Activated T-cell treated with anti-CD3 and anti-CD28 coated beads, Interleukin-2, amount 50 U/mL, for 72 hours (primary cell): ENCODE data around the gene MAN1C1. TPM values are rescaled to one million over a fixed set of nuclear protein-coding genes. Genes with fewer than 3 reads are reported as not detected.
A peak's percentile ranks its signal among the peaks of the same experiment; 100 is the strongest.

ENCODE experiments used
- ATAC-seq, 2 donors: fragments of 150-1000 bp; cut with Tn5 transposase; replicated peaks in 1 of 2; 2 replicates each; pipeline ENCODE4 v1.10.0; 2021; ENCODE audit warnings: moderate library complexity in 2 of 2, mild to moderate bottlenecking in 1 of 2
- DNase-seq, 2 donors: peaks; one replicate each; pipeline ENCODE4 v3.0.0; 2021 to 2022; ENCODE audit warnings: mixed read lengths in 1 of 2
- H3K27ac Mint-ChIP-seq: one replicate; pipeline ENCODE4 v1.8.0; 2022; ENCODE audit warnings: mild to moderate bottlenecking, moderate library complexity, mixed read lengths
- H3K27me3 Mint-ChIP-seq: one replicate; pipeline ENCODE4 v1.8.0; 2022; ENCODE audit warnings: low read depth, mixed read lengths
- H3K36me3 Mint-ChIP-seq, 2 donors: one replicate each; pipeline ENCODE4 v1.8.0; 2022; ENCODE audit warnings: mixed read lengths in 2 of 2, mild to moderate bottlenecking in 1 of 2; ENCODE audit not compliant: insufficient read depth in 2 of 2
- H3K4me1 Mint-ChIP-seq: one replicate; pipeline ENCODE4 v1.8.0; 2022; ENCODE audit warnings: low read depth, mixed read lengths
- H3K4me3 Mint-ChIP-seq, 2 donors: one replicate each; pipeline ENCODE4 v1.8.0; 2022; ENCODE audit warnings: mild to moderate bottlenecking in 2 of 2, mixed read lengths in 2 of 2, moderate library complexity in 2 of 2
- H3K9me3 Mint-ChIP-seq, 2 donors: one replicate each; pipeline ENCODE4 v1.8.0; 2022; ENCODE audit warnings: mixed read lengths in 2 of 2
- total RNA-seq, 2 donors: library from RNA; stranded (reverse); gene quantifications; one replicate each; pipeline ENCODE4 v1.2.3, GENCODE V29; 2022

Gene MAN1C1
- total RNA-seq, 2 donors from 2014 or later = 9.4 to 13.3 TPM

DNA sequence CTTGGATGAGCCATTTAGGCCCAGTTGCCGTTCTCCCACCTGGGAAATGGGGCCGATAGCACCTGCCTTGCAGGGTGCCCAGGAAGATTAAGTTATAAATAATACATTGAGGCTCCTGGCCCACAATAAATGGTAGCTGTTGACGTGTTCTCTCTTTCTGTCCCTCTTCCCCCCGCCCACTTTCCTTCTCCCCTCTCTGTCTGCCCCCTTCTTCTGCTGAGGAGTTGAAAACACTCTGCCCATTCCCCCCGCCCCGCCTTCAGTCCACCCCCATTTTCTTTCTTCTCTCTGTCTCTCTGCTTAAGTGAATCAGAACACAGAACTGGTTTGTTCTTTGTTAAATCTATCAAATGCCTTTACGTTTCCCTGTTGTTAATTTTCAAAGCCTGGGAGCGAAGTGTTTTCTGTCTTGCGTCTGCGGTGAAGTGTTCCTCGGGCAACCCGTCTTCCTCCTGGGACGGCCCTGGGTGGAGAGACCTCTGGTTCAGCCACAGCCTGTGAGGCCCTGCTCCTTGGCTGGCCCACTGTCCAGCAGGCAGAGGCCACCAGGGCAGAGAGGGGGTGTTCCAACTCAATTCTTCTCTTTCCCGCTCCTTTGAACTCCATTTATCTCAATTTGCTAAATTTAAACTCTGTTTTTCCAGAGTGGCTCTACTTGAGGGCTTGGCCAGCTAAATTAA, 154.1 kb downstream of the MAN1C1 start:
- peaks cover 91% of the 10 kb centered on the region for H3K4me1 Mint-ChIP-seq

DNA sequence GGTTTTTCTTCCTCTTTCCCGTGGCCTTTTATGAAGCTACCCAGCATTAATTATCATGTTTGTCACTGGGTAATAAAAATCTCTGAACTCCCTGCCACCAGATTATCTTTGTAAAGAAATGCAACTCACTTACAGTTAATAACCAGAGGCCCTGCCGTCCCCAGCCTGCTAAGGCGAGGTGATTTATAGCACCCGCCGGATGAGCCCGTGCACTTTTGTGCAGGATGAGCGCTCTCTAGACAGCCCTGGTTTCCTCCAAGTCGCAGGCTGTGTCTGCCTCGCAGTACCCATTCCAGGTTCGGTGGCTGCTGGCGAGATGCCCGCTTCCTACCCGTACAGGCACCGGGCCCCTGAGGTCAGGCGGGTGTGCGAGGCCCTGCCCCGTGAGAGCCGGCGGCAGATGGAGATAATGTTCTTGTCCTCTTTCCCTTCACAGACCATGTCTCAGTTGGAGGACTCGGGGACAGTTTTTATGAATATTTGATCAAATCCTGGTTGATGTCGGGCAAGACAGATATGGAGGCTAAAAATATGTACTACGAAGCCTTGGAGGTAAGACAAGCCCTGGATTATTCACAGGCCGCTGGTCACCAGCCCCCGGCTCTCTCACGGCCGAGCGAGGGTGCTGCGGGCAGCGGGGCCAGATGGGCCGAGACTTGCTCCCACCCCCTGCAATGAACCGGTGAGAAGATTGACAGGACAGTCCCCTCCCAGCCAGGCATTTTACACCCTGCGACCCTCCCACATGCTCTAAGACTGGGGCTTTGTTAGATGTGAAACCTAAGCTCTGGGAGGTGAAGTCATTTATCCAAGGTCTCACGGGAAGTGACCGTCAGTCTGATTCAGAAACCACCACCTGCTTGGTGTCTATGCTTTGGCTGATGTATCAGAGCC, 154.9 kb downstream of the MAN1C1 start:
- DNase-seq = peak; percentile 12 to 44
- peaks cover 87% of the 10 kb centered on the region for H3K4me1 Mint-ChIP-seq
- H3K36me3 Mint-ChIP-seq = peaks cover 0 to 2% of the 10 kb centered on the region in 2 donors
- peaks cover 7% of the 10 kb centered on the region for H3K27me3 Mint-ChIP-seq
- ATAC-seq = peak; percentile 38 to 41
- no peaks in the 10 kb centered on the region for H3K9me3 Mint-ChIP-seq
- H3K4me3 Mint-ChIP-seq = peak overlapping the region; percentile 67
- peak overlapping the region; percentile 32 for H3K27ac Mint-ChIP-seq

More for the DNA sequence above, 154.1 kb downstream of the MAN1C1 start:
- Mint-ChIP-seq H3K27me3 (peaks cover 7% of the 10 kb centered on the region), H3K36me3 (peaks cover 0 to 2% of the 10 kb centered on the region in 2 donors), H3K4me3 (peak overlapping the region; percentile 67), H3K27ac (no peak overlapping the region), H3K9me3 (no peaks in the 10 kb centered on the region)
- ATAC-seq (no peak), DNase-seq (no peak)

DNA sequence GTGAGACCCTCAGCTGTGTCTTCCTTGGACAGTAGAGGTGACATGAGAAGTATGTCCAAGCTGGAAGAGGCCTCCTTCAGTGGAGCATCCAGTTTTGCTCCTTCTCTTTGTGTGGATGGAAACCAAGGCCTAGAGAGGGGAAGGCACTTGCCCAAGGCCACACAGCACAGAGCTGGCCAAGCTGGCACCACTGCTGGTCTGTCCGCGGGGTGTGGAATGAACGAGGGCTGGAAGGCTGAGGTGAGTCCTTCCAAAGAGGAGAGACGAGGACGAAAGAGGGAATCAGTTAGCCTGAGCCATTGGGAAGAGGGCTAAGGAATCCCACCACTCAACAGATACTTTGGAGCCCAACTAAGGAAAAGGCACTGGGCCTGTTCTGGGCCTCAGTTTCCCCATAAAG, 155.6 kb downstream of the MAN1C1 start:
- peaks cover 0 to 2% of the 10 kb centered on the region in 2 donors for H3K36me3 Mint-ChIP-seq
- no peak overlapping the region for H3K27ac Mint-ChIP-seq
- peaks cover 7% of the 10 kb centered on the region for H3K27me3 Mint-ChIP-seq
- no peak for DNase-seq
- peak overlapping the region; percentile 67 for H3K4me3 Mint-ChIP-seq
- H3K9me3 Mint-ChIP-seq = no peaks in the 10 kb centered on the region
- H3K4me1 Mint-ChIP-seq = peaks cover 81% of the 10 kb centered on the region
- no peak for ATAC-seq

DNA sequence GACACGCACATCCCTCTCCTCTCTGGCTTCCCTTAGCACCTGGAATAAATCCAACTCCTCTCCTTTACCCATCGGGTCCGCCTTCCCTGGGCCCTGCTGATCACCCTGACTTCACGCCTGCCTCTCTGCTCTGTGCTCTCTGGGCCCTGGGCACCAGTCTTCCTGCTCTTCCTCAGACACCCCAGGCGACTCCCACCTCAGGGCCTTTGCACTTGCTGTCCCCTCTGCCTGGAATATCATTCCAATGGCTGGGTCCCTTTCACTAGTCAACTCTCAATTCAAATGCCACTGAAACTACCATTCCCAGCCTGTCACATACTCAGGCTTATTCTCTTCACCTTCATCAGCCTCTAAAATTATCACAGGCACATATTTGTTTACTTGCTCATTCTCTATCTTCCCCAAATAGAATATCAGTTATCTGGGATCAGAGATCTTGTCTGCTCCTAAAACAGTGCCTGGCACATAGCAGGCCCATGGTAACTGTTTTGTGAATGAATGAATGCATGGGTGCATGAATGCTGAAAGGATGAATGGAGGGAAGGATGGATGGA, 156.2 kb downstream of the MAN1C1 start:
- no peaks in the 10 kb centered on the region for H3K9me3 Mint-ChIP-seq
- ATAC-seq (no peak), DNase-seq (no peak)
- H3K27ac Mint-ChIP-seq = no peak overlapping the region
- no peak overlapping the region for H3K4me3 Mint-ChIP-seq
- peaks cover 0 to 2% of the 10 kb centered on the region in 2 donors for H3K36me3 Mint-ChIP-seq
- peaks cover 81% of the 10 kb centered on the region for H3K4me1 Mint-ChIP-seq
- peaks cover 7% of the 10 kb centered on the region for H3K27me3 Mint-ChIP-seq

DNA sequence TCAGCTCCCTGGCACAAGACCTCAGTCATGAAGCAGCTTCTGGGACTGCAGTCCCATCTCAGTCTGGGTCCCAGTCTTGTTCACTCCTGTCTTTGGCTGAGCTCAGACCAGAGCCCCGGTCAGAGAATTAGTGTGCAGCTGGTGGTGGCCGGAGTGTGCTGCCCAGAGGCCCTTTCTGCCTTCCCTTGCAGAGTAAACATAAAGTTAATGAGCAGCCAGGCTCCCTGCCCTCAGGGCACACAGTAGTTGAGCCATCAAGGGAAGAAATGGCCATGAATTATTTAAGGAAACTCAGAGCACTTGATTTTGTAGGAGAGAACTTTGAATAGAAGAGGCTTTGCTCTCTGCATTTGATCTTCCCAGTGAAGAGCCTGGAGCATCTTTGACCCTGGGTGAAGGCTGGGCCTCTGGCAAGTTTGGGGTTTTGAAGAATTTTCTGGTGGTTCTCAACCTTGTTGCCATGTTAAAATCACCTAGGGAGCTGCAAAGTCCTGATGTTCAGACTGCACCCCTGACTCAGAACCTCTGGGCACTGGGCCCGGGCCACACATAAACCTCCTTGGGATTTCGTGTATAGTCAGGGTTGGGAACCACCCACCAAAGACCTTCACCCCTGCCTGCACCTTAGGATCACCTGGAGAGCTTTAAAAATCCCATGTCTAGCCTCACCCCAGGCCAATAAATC, 157.0 kb downstream of the MAN1C1 start:
- H3K27ac Mint-ChIP-seq = no peak overlapping the region
- DNase-seq (no peak), ATAC-seq (no peak)
- H3K4me1 Mint-ChIP-seq = peaks cover 80% of the 10 kb centered on the region
- H3K9me3 Mint-ChIP-seq = no peaks in the 10 kb centered on the region
- peaks cover 0 to 2% of the 10 kb centered on the region in 2 donors for H3K36me3 Mint-ChIP-seq
- peaks cover 7% of the 10 kb centered on the region for H3K27me3 Mint-ChIP-seq
- H3K4me3 Mint-ChIP-seq = peak overlapping the region; percentile 59 to 74

DNA sequence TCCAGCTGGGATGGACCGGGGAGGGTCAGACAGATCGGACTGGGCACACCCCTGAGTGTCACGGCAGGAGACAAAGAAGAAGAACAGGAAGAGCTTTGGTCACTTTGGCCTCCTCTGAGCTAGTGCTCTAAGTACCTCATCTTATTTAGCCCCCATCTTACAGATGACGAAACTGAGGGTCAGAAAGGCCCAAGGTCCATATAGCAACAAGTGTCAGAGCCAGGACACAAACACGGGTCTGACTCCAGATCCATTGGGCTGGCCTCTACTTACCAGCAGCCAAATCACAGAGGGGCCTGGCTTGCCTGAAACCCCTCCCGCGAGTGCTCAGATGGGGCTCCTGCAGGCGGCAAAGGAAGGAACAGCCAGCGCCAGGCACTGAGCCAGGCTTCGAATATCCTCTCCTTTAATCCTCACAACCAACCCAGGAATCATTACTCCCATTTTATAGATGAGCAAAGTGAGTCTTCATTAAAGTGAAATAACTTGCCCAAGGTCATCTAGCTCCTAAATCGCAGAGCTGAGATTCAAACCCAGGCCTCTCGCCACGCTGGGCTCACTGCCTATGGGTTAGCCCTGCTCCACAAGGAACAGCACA, 157.7 kb downstream of the MAN1C1 start:
- Mint-ChIP-seq H3K27me3 (peaks cover 7% of the 10 kb centered on the region), H3K27ac (no peak overlapping the region)

DNA sequence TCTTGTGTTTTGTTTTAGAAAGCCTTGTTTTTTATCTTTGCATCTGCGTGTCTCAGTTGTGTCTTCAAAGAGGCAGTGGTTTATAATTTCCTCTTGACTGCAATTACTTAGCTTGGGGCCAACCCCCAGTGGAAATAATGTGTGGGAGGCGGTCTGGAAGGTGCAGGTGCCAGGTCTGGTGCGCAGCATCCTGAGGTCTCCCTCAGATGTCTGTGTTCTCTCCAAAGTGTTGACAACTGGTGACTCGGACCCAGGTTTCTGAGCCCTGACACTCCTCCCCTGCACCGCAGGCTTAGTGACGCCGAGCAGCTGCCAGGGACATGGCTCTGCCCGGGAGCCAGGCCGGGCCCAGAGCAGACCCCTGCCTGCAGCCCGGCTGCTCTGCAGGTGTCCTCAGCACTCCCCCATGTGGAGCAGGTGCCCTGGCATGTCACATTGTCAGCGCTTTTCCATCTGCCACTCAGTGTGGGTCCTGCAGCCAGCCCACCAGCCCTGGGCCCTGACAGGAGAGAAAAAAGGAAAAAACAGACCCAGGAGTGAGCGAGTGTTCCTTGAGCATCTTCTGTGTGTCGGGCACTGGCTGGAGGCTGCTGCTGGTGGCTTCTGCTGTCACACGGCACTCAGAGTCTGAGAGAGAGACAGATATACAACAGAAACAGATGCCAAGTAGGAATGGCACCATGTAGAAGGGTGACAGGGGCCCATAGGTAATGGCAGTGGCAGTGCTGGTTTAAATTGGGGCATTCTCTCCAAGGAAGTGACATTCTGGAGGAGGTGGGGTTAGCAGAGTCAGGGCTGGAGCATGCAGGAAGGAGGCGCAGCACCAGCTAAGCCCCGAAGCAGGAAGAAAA, 158.6 kb downstream of the MAN1C1 start:
- DNase-seq (peak; percentile 78 to 85), ATAC-seq (peak; percentile 87 to 90)
- Mint-ChIP-seq H3K27me3 (peaks cover 7% of the 10 kb centered on the region), H3K36me3 (peaks cover 0 to 2% of the 10 kb centered on the region in 2 donors), H3K4me1 (peaks cover 67% of the 10 kb centered on the region), H3K4me3 (peak overlapping the region; percentile 59 to 74), H3K27ac (no peak overlapping the region), H3K9me3 (no peaks in the 10 kb centered on the region)

More for the DNA sequence above, 157.7 kb downstream of the MAN1C1 start:
- Mint-ChIP-seq H3K36me3 (peaks cover 0 to 2% of the 10 kb centered on the region in 2 donors), H3K4me1 (peaks cover 73% of the 10 kb centered on the region), H3K9me3 (no peaks in the 10 kb centered on the region), H3K4me3 (peak overlapping the region; percentile 59 to 74)
- DNase-seq (no peak), ATAC-seq (no peak)

DNA sequence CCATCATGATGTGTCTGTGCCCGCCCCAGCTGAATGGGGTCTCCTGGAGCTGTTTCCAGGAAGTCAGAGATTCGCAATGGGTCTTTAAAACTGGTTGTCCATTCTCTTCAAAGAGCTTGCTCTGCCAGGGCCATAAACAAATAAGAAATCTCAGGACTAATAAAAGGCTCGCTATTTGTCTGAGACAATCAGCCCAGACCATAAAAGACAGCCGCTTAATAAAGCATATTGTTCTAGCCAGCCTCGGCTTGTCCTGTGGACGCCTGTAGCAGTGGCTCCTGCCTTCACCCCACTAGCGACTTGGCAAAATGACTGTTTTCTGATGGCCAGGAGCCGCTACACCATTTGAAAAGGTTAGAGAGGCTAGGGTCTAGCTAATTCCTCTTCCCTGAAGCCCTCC, 162.8 kb downstream of the MAN1C1 start:
- ATAC-seq (no peak), DNase-seq (no peak)
- Mint-ChIP-seq H3K27ac (no peak overlapping the region), H3K27me3 (no peaks in the 10 kb centered on the region), H3K4me1 (peaks cover 27% of the 10 kb centered on the region), H3K4me3 (no peak overlapping the region), H3K9me3 (no peaks in the 10 kb centered on the region), H3K36me3 (no peaks in the 10 kb centered on the region)

DNA sequence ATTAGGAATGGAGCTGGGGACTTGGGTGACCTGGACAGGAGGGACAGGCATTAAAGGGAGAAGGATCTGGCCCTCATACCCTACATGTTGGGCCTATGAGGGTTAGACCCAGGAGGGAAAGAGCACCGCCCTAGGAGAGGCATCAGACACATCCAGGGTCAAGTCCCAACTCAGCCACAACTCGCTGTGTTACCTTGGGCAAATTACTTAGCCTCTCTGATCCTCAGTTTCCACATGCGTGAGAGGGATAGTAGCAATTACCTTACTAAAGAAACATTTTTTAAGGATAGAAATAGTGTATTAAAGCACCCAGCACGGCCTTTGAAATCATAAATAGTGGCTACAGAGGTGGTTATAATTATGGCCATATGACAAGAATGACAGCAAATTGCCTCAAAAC, 163.3 kb downstream of the MAN1C1 start:
- no peak overlapping the region for H3K4me3 Mint-ChIP-seq
- no peaks in the 10 kb centered on the region for H3K36me3 Mint-ChIP-seq
- no peak overlapping the region for H3K27ac Mint-ChIP-seq
- H3K27me3 Mint-ChIP-seq = no peaks in the 10 kb centered on the region
- ATAC-seq (no peak), DNase-seq (no peak)
- H3K4me1 Mint-ChIP-seq = peaks cover 22% of the 10 kb centered on the region
- H3K9me3 Mint-ChIP-seq = no peaks in the 10 kb centered on the region

DNA sequence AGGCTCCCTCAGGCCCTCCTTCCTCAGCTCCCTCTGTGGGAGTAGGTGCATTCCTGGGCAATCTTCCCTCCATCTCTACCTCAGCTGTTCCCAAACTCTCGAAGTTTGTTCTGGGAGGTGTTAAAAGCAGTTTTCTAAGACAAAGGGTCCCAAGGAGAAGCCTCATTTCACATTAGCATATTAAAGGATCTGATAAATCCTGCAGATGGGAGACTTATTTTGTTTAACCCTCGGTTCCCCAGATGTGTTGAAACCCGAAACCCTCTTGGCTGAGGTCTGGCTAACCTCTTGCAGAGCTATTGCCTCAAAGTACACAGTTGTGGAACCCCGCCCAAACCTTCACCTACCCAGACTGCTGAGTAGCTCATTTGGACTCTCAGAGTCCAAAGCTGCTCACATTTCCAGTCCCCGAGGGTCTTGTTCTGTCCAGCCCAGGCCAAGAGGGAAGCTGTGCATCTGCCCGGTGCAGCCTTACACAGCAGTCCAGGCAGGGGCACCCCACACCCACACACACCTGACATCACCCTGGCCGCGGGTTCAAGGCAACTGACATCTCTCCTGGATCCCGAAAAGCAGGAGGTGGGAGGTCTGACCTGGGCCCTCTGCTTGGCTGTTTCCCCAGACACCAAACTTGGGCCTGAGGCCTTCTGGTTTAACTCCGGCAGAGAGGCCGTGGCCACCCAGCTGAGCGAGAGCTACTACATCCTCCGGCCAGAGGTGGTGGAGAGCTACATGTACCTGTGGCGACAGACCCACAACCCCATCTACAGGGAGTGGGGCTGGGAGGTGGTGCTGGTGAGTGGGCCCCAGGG, 163.9 kb downstream of the MAN1C1 start:
- peaks cover 15% of the 10 kb centered on the region for H3K4me1 Mint-ChIP-seq
- H3K9me3 Mint-ChIP-seq = no peaks in the 10 kb centered on the region
- DNase-seq (no peak), ATAC-seq (no peak)
- H3K36me3 Mint-ChIP-seq = no peaks in the 10 kb centered on the region
- no peak overlapping the region for H3K4me3 Mint-ChIP-seq
- no peak overlapping the region for H3K27ac Mint-ChIP-seq
- H3K27me3 Mint-ChIP-seq = no peaks in the 10 kb centered on the region

DNA sequence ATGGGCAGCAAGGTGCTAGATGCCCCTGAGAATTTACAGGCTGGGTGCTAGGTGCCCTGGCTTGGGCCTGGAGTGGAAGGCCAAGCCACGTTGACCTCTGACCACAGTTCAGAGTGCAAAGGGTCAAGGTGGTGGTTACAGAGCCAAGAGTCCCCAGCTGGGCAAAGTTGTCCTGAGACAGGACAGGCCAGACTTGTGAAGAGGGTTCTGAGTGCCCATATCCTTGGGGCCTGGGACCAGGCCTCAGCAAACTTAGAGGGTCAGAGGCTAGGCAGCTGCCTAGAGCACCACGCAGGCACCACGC, 164.5 kb downstream of the MAN1C1 start:
- DNase-seq = no peak
- no peaks in the 10 kb centered on the region for H3K36me3 Mint-ChIP-seq
- H3K27me3 Mint-ChIP-seq = no peaks in the 10 kb centered on the region
- no peak overlapping the region for H3K4me3 Mint-ChIP-seq
- ATAC-seq = no peak
- no peak overlapping the region for H3K27ac Mint-ChIP-seq
- no peaks in the 10 kb centered on the region for H3K9me3 Mint-ChIP-seq
- peaks cover 10% of the 10 kb centered on the region for H3K4me1 Mint-ChIP-seq
